ENCODE results near the gene DENND1B. TPM values are rescaled to one million over a fixed set of nuclear protein-coding genes. Genes with fewer than 3 reads are reported as not detected.

The DENND1B gene
- polyA plus RNA-seq, 1 of the 3 experiments (the other 2 are of a cell fraction) = 1.4 TPM

- ChIA-PET POLR2A (no interaction called here), CTCF (interaction anchor here (1.5 kb wide), 1 partner anchor 100 kb away, joined by 5 read pairs; no protein-coding TSS in a partner anchor)
- Histone ChIP-seq H3K27me3 (ENCODE audit: insufficient read depth) (no peaks in the 10 kb centered on the region), H3K4me2 (no peak overlapping the region), H3K27ac (ENCODE audit: low read depth in 2 of 2, low read length in 1 of 2) (no peak overlapping the region), H3K79me2 (ENCODE audit: insufficient read depth) (no peaks in the 10 kb centered on the region), H3K36me3 (replicated peaks in 1 of 2; ENCODE audit: control insufficient read depth in 1 of 2, insufficient read depth in 2 of 2, low read length in 1 of 2) (peaks cover 0 to 4% of the 10 kb centered on the region in 2 experiments), H3K4me3 (ENCODE audit: low read depth in 2 of 2, low read length in 1 of 2) (no peak overlapping the region), H2AFZ (ENCODE audit: low read depth) (no peak overlapping the region), H3K9me2 (no peaks in the 10 kb centered on the region), H3K9ac (no peak overlapping the region), H4K20me1 (ENCODE audit: insufficient read depth) (no peaks in the 10 kb centered on the region), H3K9me3 (no peaks in the 10 kb centered on the region), H3F3A (replicated peaks; ENCODE audit: insufficient read depth) (no peaks in the 10 kb centered on the region), H3K4me1 (ENCODE audit: control insufficient read depth in 1 of 2, insufficient read depth in 2 of 2, low read depth in 1 of 2, low read length in 1 of 2) (no peaks in the 10 kb centered on the region)
- TF ChIP-seq USF2 (IDR thresholded peaks at IDR 0.05; ENCODE audit: borderline replicate concordance, low read depth, low read length) (no peak), TAF1 (IDR thresholded peaks at IDR 0.05; ENCODE audit: borderline replicate concordance, low read depth, low read length) (no peak), FOSL2 (IDR thresholded peaks at IDR 0.05; ENCODE audit: borderline replicate concordance, low read depth) (no peak), SIN3A (IDR thresholded peaks at IDR 0.05; ENCODE audit: borderline replicate concordance, low read depth, low read length) (no peak), MAX (IDR thresholded peaks at IDR 0.05; ENCODE audit: low read depth) (no peak), REST (IDR thresholded peaks at IDR 0.05; ENCODE audit: low read depth, low read length) (no peak), MXI1 (IDR thresholded peaks at IDR 0.05; ENCODE audit: low read depth, low read length) (no peak), NRF1 (IDR thresholded peaks at IDR 0.05; ENCODE audit: low read depth, low read length) (no peak), FOXJ3 (CRISPR knock-in tag; IDR thresholded peaks at IDR 0.05) (no peak), EP300 (IDR thresholded peaks at IDR 0.05; ENCODE audit: borderline replicate concordance in 1 of 2, low read depth in 1 of 2, low read length in 1 of 2) (no peak), RCOR1 (IDR thresholded peaks at IDR 0.05; ENCODE audit: low read length) (no peak), FOXM1 (IDR thresholded peaks at IDR 0.05; ENCODE audit: low read depth) (no peak), RAD21 (IDR thresholded peaks at IDR 0.05; ENCODE audit: low read length) (no peak), CTCF (IDR thresholded peaks at IDR 0.05) (no peak), CHD2 (IDR thresholded peaks at IDR 0.05; ENCODE audit: low read length, partially characterized antibody) (no peak), GATA2 (CRISPR knock-in tag; IDR thresholded peaks at IDR 0.05) (no peak)
- TF ChIP-seq, protein P1, sequence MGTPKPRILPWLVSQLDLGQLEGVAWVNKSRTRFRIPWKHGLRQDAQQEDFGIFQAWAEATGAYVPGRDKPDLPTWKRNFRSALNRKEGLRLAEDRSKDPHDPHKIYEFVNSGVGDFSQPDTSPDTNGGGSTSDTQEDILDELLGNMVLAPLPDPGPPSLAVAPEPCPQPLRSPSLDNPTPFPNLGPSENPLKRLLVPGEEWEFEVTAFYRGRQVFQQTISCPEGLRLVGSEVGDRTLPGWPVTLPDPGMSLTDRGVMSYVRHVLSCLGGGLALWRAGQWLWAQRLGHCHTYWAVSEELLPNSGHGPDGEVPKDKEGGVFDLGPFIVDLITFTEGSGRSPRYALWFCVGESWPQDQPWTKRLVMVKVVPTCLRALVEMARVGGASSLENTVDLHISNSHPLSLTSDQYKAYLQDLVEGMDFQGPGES (IDR thresholded peaks at IDR 0.05; ENCODE audit: low read depth, low read length) = no peak
- TF ChIP-seq, protein P2, sequence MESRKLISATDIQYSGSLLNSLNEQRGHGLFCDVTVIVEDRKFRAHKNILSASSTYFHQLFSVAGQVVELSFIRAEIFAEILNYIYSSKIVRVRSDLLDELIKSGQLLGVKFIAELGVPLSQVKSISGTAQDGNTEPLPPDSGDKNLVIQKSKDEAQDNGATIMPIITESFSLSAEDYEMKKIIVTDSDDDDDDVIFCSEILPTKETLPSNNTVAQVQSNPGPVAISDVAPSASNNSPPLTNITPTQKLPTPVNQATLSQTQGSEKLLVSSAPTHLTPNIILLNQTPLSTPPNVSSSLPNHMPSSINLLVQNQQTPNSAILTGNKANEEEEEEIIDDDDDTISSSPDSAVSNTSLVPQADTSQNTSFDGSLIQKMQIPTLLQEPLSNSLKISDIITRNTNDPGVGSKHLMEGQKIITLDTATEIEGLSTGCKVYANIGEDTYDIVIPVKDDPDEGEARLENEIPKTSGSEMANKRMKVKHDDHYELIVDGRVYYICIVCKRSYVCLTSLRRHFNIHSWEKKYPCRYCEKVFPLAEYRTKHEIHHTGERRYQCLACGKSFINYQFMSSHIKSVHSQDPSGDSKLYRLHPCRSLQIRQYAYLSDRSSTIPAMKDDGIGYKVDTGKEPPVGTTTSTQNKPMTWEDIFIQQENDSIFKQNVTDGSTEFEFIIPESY (IDR thresholded peaks at IDR 0.05; ENCODE audit: borderline replicate concordance, low read depth) = no peak
- no peak for DNase-seq
- 11% methylated on average over 1 of the region's 1 CpG for WGBS (ENCODE audit: low lambda C conversion rate)
These were observed 59.5 kb downstream of the DENND1B start for GRCh38 chr1:197715806-197716205.
